NK-92 (cell line): Measurements from ENCODE around the gene TRRAP.
"Not testable (repeated sequence)": the region's sequence is repeated elsewhere in the genome, so short reads cannot be mapped to it uniquely, and the experiment has no call there.

Experiments used
- DNase-seq: peaks from one replicate; lab custom pipeline; 2025; ENCODE audit not compliant: unreplicated experiment; lab: John Stamatoyannopoulos, UW

TRRAP gene

GRCh38 chr7:99028261-99028973 lies 150.1 kb downstream of the TRRAP start:
- no peak for DNase-seq

- no peak for DNase-seq
Measured at GRCh38 chr7:99029466-99030435, 151.4 kb downstream of the TRRAP start.

GRCh38 chr7:99030457-99030856 lies 152.1 kb downstream of the TRRAP start:
- no peak for DNase-seq

GRCh38 chr7:99030951-99031350 lies 152.6 kb downstream of the TRRAP start:
- DNase-seq, result no peak

- DNase-seq, result no peak
Measured at GRCh38 chr7:99031496-99031895, 153.2 kb downstream of the TRRAP start.

GRCh38 chr7:99032928-99033327 lies 154.6 kb downstream of the TRRAP start:
- no peak for DNase-seq

GRCh38 chr7:99033765-99034164 lies 155.4 kb downstream of the TRRAP start:
- DNase-seq, result no peak

- DNase-seq, result no peak
Measured at GRCh38 chr7:99034932-99035722, 156.8 kb downstream of the TRRAP start.

- no peak for DNase-seq
Measured at GRCh38 chr7:99035723-99036545, 157.6 kb downstream of the TRRAP start.

GRCh38 chr7:99036546-99037111 lies 158.3 kb downstream of the TRRAP start:
- no peak for DNase-seq

GRCh38 chr7:99037327-99037940 lies 159.1 kb downstream of the TRRAP start:
- no peak for DNase-seq

- no peak for DNase-seq
Measured at GRCh38 chr7:99038086-99038855, 159.9 kb downstream of the TRRAP start.

GRCh38 chr7:99039384-99039891 lies 161.1 kb downstream of the TRRAP start:
- DNase-seq, result no peak

GRCh38 chr7:99040104-99040958 lies 162.0 kb downstream of the TRRAP start:
- no peak for DNase-seq

GRCh38 chr7:99041526-99041925 lies 163.2 kb downstream of the TRRAP start:
- DNase-seq, result no peak

- no peak for DNase-seq
Measured at GRCh38 chr7:99042957-99043356, 164.6 kb downstream of the TRRAP start.

- DNase-seq, result not testable (repeated sequence)
Measured at GRCh38 chr7:99044858-99045257, 166.5 kb downstream of the TRRAP start.

GRCh38 chr7:99046262-99046661 lies 167.9 kb downstream of the TRRAP start:
- DNase-seq, result not testable (repeated sequence)
